B cell (primary cell): ENCODE data around the gene URAD.

Experiments
- CTCF ChIP-seq: fragments of 200-600 bp; IDR thresholded peaks from one replicate; pipeline ENCODE4 v1.8.0; 2022; ENCODE audit warnings: antibody characterized with exemption, mild to moderate bottlenecking
- EZH2 ChIP-seq: IDR thresholded peaks from 2 replicates; pipeline ENCODE4 v1.6.1; 2012; ENCODE audit warnings: borderline replicate concordance, low read depth, mild to moderate bottlenecking, moderate library complexity, low read length; ENCODE audit not compliant: insufficient read depth, poor library complexity, severe bottlenecking

- TF ChIP-seq CTCF (no peak), EZH2 (no peak)
These were observed 14.4 kb downstream of the URAD start for GRCh38 chr13:27973961-27974662.
